NOMO-1 treated with DMSO at 0.1 percent for 48 hours (cell line): ENCODE results near the gene KLHL29.
A peak's percentile ranks its signal among the peaks of the same experiment; 100 is the strongest.

Experiments used
- DNase-seq: peaks from one replicate; lab custom pipeline; 2025; ENCODE audit not compliant: unreplicated experiment; lab: John Stamatoyannopoulos, UW

Gene KLHL29

DNA sequence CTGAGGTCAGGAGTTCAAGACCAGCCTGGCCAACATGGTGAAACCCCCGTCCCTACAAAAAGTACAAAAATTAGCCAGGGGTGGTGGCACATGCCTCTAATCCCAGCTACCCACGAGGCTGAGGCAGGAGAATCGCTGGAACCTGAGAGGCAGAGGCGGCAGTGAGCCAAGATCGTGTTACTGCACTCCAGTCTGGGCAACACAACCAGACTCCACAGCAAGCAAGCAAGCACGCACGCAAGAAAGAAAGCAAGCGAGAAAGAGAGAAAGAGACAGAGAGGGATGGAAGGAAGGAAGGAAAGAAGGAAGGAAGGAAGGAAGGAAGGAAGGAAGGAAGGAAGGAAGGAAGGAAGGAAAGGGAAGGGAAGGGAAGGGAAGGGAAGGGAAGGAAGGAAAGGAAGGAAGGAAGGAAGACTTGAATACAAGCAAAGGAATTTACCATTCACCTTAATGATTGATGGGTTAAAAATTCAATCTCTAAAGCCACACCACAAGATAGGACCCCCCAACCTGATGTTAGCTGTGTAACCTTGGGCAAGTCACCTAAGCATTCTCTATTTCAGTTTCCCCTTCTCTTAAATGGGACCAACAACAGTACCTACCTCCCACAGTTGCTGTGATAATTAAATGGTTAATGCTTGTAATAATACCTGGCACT is 360.2 kb downstream of the KLHL29 start:
- DNase-seq, result no peak

DNA sequence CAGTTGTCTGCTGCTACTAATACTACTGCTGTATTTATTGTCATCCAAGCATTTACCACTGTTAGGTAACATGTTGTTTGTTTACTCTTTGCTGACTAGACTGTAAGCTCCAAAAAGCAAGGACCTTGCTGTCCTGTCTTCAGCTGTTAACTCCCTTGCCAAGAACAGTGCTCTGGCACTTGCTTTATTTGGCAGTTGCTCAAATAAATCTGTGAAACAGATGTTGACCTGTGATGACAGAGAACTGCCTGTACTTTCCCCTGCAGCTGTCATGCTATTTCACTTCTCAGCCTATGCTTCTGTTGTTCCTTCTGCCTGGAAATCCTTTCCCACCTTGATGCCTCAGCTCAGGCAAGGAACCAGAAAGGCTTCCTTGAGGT is 360.7 kb downstream of the KLHL29 start:
- no peak for DNase-seq

- DNase-seq, result no peak
These were observed 361.3 kb downstream of the KLHL29 start for GRCh38 chr2:23746141-23746863.

- no peak for DNase-seq
These were observed 366.8 kb downstream of the KLHL29 start for GRCh38 chr2:23751747-23752265.

- no peak for DNase-seq
These were observed 368.5 kb downstream of the KLHL29 start for GRCh38 chr2:23753291-23754010.

- DNase-seq, result no peak
These were observed 370.0 kb downstream of the KLHL29 start for GRCh38 chr2:23754970-23755369.

GRCh38 chr2:23756593-23757292 is 371.8 kb downstream of the KLHL29 start:
- no peak for DNase-seq

DNA sequence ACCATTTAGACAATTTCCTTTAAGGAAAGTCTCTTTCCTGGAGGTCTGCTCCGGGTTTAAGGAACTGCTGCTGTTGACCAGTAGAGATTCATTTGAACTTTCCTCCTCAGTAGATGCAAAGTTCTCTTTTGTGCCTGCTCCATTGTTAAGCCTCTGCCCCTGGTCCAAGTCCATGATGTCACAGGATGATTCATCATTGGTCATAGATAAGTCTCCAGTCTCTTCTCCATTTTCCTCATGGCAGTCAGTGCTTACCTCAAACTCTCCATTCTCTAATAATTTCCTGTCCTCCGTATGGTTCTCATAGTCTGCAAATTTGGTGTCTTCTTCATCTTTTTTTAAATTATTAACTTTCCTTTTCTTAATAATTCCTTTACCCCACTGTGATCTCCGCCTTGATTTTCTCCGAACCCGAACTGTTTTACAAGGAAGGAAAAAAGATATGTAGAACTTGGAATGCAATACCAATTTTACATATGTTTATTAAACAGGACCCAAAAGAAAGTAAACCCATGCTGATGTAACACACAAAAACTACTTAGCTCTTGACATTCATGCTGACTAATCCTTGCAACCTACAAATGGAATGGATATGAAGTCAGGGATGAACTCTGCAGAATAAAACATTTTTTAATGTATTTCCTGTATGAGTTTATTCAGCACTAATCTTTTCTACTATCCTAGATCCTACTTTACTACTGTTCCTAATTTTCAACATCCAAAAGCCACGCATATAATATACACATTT is 372.9 kb downstream of the KLHL29 start:
- DNase-seq, result peak; percentile 26
